GM10248 (cell line): Measurements from ENCODE around the gene FAAP20.

Experiments
- CTCF ChIA-PET: fragments of 300-600 bp; sonication (Branson Sonifier 250); formaldehyde crosslinking; extraction: SDS; loops from one replicate; lab custom pipeline; 2021; ENCODE audit warnings: antibody characterized with exemption; lab: Yijun Ruan, JAX
- POLR2A ChIA-PET: fragments of 350-650 bp; sonication (Branson Sonifier 250); formaldehyde crosslinking; extraction: SDS; loops from one replicate; lab custom pipeline; 2020; ENCODE audit warnings: antibody characterized with exemption; lab: Yijun Ruan, JAX
- DNase-seq: peaks from one replicate; pipeline ENCODE4 v3.0.0; 2012; ENCODE audit errors: extremely low spot score
- TF ChIP-seq, protein P1 (sequence below): IDR thresholded peaks from 2 replicates; pipeline ENCODE4 v1.5.1; 2012; ENCODE audit warnings: mild to moderate bottlenecking, low read depth; ENCODE audit errors: extremely low read depth, missing control alignments, control extremely low read depth

The FAAP20 gene

DNA sequence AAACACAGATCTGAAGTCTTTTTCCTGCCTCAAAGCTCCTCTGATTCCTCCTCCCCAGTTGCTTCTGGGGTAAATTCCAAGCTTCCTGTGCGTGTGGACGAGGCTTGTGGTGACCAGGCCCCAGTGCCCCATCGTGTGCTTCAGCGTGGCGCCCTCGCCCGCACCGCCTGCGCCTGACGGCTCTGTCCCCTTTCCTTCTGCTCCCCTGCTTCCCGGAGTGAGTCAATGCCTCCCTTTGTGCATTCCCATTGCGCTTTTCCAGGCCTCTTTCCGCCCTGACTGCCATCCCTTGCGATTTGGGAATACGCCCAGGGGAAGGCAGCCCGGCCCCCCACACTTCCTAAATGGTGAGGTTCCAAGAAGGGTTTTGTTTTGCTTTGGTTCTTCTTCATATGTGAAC lies 36.3 kb downstream of the FAAP20 start:
- TF ChIP-seq, protein P1, sequence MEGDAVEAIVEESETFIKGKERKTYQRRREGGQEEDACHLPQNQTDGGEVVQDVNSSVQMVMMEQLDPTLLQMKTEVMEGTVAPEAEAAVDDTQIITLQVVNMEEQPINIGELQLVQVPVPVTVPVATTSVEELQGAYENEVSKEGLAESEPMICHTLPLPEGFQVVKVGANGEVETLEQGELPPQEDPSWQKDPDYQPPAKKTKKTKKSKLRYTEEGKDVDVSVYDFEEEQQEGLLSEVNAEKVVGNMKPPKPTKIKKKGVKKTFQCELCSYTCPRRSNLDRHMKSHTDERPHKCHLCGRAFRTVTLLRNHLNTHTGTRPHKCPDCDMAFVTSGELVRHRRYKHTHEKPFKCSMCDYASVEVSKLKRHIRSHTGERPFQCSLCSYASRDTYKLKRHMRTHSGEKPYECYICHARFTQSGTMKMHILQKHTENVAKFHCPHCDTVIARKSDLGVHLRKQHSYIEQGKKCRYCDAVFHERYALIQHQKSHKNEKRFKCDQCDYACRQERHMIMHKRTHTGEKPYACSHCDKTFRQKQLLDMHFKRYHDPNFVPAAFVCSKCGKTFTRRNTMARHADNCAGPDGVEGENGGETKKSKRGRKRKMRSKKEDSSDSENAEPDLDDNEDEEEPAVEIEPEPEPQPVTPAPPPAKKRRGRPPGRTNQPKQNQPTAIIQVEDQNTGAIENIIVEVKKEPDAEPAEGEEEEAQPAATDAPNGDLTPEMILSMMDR: no peak
- DNase-seq: no peak
- POLR2A ChIA-PET: interaction anchor here (0.6 kb wide), 1 partner anchor 154 kb away, joined by 3 read pairs; no protein-coding TSS in a partner anchor
- CTCF ChIA-PET: interaction anchor here (1.6 to 2.7 kb wide), 2 partner anchors 18 kb away, joined by 5 to 10 read pairs; no protein-coding TSS in a partner anchor

DNA sequence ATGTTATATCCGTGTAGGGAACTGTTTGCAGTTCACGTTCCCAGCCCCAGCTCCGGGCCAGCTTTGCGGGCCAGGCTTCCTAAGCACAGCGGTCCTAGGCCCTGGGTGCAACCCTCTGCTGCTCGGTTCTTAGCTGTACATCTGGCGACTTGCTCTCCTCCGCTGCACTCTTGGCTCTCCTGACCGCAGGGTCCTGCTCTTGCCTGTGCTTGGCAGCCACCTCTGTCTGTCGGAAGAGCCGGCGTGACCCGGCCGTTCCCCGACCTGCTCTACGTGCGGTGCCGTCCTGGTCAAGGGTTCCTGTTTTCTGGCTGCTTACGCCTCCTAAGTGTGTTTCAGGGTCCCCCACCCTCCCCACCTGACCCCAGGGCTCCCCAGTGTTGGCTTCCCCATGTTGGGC lies 36.7 kb downstream of the FAAP20 start:
- CTCF ChIA-PET: interaction anchor here (2.7 kb wide), 1 partner anchor 18 kb away, joined by 10 read pairs; no protein-coding TSS in a partner anchor
- POLR2A ChIA-PET: interaction anchor here (0.6 kb wide), 1 partner anchor 154 kb away, joined by 3 read pairs; no protein-coding TSS in a partner anchor
- TF ChIP-seq, protein P1: no peak
- no peak for DNase-seq

DNA sequence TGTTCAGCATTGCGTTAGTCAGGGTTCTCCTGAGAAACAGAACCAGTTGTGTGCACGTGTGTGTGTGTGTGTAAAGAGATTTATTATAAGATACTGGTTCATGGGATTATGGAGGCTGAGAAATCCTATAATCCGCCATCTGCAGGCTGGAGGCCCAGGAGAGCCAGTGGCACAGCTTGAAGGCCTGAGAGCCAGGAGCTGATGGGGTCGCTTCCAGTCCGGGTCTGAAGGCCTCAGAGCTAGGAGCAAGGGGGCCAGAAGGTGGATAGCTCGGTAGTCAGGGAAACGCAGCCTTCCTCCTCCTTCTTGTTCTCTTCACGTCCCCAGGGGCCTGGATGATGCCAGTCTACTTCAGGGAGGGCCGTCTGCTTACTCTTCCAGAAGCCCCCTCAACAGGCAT lies 37.7 kb downstream of the FAAP20 start:
- TF ChIP-seq, protein P1: no peak
- POLR2A ChIA-PET: no interaction called here
- DNase-seq: no peak
- CTCF ChIA-PET: interaction anchor here (1.3 to 2.7 kb wide), 2 partner anchors 17 to 18 kb away, joined by 4 to 10 read pairs; no protein-coding TSS in a partner anchor

DNA sequence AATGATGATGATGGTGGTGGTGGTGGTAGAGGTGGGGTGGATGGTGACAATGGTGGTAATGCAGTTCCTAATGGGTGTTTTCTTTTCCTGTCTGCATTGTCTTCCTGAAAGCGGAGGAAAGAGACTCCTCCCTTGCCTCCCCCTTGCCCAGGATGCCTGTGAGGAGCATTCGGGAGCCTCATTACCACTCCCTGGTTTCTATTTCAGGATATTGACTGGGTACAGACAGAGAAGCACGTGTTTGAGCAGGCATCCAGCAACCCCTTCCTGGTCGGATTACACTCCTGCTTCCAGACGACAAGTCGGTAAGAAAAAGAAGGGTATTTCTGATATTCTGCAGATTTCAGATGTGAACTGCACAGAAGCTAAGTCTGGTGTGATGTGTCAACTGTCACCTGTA lies 38.8 kb downstream of the FAAP20 start:
- POLR2A ChIA-PET: no interaction called here
- no peak for DNase-seq
- TF ChIP-seq, protein P1: no peak
- CTCF ChIA-PET: interaction anchor here (2.7 kb wide), 1 partner anchor 16 kb away, joined by 10 read pairs; no protein-coding TSS in a partner anchor

DNA sequence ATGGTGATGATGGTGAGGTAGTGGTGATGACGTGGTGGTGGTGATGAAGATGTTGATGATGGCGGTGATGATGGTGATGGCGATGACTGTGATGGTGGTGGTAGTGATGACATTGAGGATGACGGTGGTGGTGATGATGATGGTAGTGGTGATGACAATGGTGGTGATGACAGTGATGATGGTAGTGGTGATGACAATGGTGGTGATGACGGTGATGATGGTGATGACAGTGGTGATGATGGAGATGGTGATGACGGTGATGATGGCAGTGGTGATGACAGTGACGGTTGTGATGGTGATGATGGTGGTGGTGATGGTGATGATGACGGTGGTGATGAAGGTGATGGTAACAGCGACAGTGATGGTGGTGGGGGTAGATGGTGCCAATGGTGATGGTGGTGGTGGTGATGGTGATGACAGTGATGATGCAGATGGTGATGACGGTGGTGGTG lies 39.4 kb downstream of the FAAP20 start:
- CTCF ChIA-PET: interaction anchor here (1.1 kb wide), 1 partner anchor 21 kb away, joined by 3 read pairs; no protein-coding TSS in a partner anchor
- DNase-seq: no peak
- POLR2A ChIA-PET: no interaction called here
- TF ChIP-seq, protein P1: no peak

DNA sequence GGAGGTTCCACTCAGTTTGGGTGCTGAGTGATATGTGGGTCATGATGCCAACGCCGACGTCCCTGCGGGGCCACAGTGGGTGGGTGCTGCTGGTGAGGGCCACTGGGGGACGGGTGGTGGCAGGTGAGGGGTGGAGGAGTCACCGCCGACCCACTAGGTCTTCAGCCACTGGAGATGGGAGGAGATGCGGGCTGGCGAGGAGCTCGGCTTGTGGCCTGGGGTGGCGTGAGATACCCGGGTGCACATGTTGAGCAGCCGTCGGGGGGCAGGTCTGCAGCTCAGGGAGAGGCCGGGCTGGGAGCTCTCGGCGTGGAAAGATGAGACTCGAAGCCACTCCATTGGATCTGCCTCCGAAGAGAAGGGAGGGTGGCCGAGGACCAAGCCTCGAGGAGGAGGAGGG lies 40.5 kb downstream of the FAAP20 start:
- ChIA-PET CTCF (interaction anchor here (1.1 kb wide), 1 partner anchor 22 kb away, joined by 3 read pairs; no protein-coding TSS in a partner anchor), POLR2A (no interaction called here)
- no peak for DNase-seq
- TF ChIP-seq, protein P1: no peak
